Panc1 (cell line): ENCODE results near the gene ZNF385C. TPM values are rescaled to one million over a fixed set of nuclear protein-coding genes. Genes with fewer than 3 reads are reported as not detected.

Source experiments
- ATAC-seq: fragments of 200-7000 bp; cut with Tn5 transposase; 2 replicates; pipeline ENCODE4 v1.9.1; 2020; ENCODE audit warnings: mild to moderate bottlenecking, moderate library complexity
- BruUV-seq: library from RNA; stranded (reverse); fragments of 400-500 nt; replicated peaks from 2 replicates; lab custom pipeline; 2021; lab: Mats Ljungman, UMichigan
- CTCF ChIA-PET: fragments of 300-600 bp; sonication (Branson Sonifier 250); formaldehyde crosslinking; loops from one replicate; lab custom pipeline; 2022; ENCODE audit warnings: antibody characterized with exemption; lab: Charles Lee
- POLR2A ChIA-PET: fragments of 300-600 bp; sonication (Branson Sonifier 250); formaldehyde crosslinking; loops from one replicate; lab custom pipeline; 2022; ENCODE audit warnings: antibody characterized with exemption; lab: Charles Lee
- DNase-seq: peaks from one replicate; pipeline ENCODE4 v3.0.0-alpha.2; 2010; ENCODE audit warnings: low read depth, low spot score
- H3K27ac ChIP-seq: 2 replicates; pipeline ENCODE4 v1.5.1; 2011; ENCODE audit warnings: mild to moderate bottlenecking, low read length, inconsistent platforms
- H3K27me3 ChIP-seq: fragments of 200-500 bp; sonication (Bioruptor generic); 2 replicates; pipeline ENCODE4 v1.6.0; 2014; ENCODE audit warnings: low read length, inconsistent platforms; ENCODE audit not compliant: control insufficient read depth, insufficient read depth
- H3K36me3 ChIP-seq: fragments of 200-500 bp; sonication (Bioruptor generic); 2 replicates; pipeline ENCODE4 v1.5.1; 2014; ENCODE audit warnings: inconsistent platforms, mild to moderate bottlenecking, low read length, moderate library complexity; ENCODE audit not compliant: control insufficient read depth, insufficient read depth
- H3K4me1 ChIP-seq: 2 replicates; pipeline ENCODE4 v1.5.1; 2011; ENCODE audit warnings: inconsistent platforms, mild to moderate bottlenecking, low read length, moderate library complexity; ENCODE audit not compliant: control insufficient read depth, insufficient read depth
- H3K4me3 ChIP-seq, 2 experiments: 2 replicates each; pipeline ENCODE4 v1.5.1; 2011 to 2012; ENCODE audit warnings: low read depth in 2 of 2, low read length in 2 of 2, mild to moderate bottlenecking in 2 of 2, inconsistent platforms in 1 of 2, moderate library complexity in 1 of 2
- H3K9me3 ChIP-seq: fragments of 200-500 bp; sonication (Bioruptor generic); 2 replicates; pipeline ENCODE4 v1.5.1; 2014; ENCODE audit warnings: low read depth, mild to moderate bottlenecking, inconsistent platforms, low read length, moderate library complexity; ENCODE audit not compliant: control insufficient read depth, insufficient read depth
- POLR2AphosphoS5 ChIP-seq: IDR thresholded peaks from 2 replicates; pipeline ENCODE4 v1.6.1; 2012; ENCODE audit warnings: mild to moderate bottlenecking, low read depth, low read length, moderate library complexity
- SIN3A ChIP-seq: IDR thresholded peaks from 2 replicates; pipeline ENCODE4 v1.6.1; 2012; ENCODE audit warnings: low read depth, mild to moderate bottlenecking, low read length, moderate library complexity, borderline replicate concordance; ENCODE audit not compliant: insufficient read depth
- TCF7L2 ChIP-seq: IDR thresholded peaks from 2 replicates; pipeline ENCODE4 v1.6.1; 2011; ENCODE audit warnings: mild to moderate bottlenecking, low read depth, low read length, inconsistent platforms
- in situ Hi-C: cut with HindIII; loops from 2 replicates; pipeline ENCODE4 v1.10.0; 2016; ENCODE audit warnings: low sequenced_read_pairs, low pct_unique_long_range_greater_than_20kb
- intact Hi-C: fragments of 100-400 bp; cut with micrococcal nuclease; formaldehyde crosslinking; loops from one replicate; pipeline ENCODE4 v1.10.0; 2022; ENCODE audit not compliant: unreplicated experiment
- total RNA-seq: library from RNA; stranded (reverse); gene quantifications from one replicate; pipeline ENCODE4 v1.2.1, GENCODE V29; 2021; ENCODE audit not compliant: unreplicated experiment
- TF ChIP-seq, protein P1 (sequence below): fragments of 450-650 bp; IDR thresholded peaks from 2 replicates; pipeline ENCODE4 v1.5.1; 2017; ENCODE audit warnings: mild to moderate bottlenecking
- TF ChIP-seq, protein P2 (sequence below), 2 experiments: IDR thresholded peaks; 2 replicates each; pipeline ENCODE4 v1.6.1; 2011 to 2012; ENCODE audit warnings: low read depth in 2 of 2, control low read depth in 1 of 2, low read length in 1 of 2, mild to moderate bottlenecking in 1 of 2, moderate library complexity in 1 of 2; ENCODE audit not compliant: insufficient read depth in 1 of 2

The ZNF385C gene
- total RNA-seq, 1 experiment from 2014 or later: 0.21 TPM

DNA sequence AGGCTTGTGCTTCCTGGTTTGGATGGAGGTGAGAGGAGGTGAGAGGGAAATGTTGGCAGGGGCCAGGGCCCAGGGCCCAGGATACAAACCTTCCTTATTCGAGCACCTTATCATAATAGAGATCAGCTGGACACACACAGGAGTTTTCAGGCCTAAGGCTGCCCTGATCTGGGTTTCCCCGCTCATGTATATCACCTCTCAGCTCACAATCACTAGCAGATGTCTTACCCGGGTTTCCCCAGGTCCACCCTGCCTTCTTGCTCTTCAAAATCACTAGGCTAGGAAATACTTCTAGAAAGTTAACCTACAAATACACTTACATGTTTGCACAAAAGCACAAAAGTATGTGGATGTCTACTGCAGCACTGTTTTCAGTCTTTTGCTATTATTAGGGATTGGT is 28.6 kb upstream of the ZNF385C start:
- Histone ChIP-seq H3K9me3 (no peaks in the 10 kb centered on the region), H3K27me3 (no peaks in the 10 kb centered on the region), H3K27ac (no peak overlapping the region), H3K36me3 (peaks cover 2% of the 10 kb centered on the region; the same call in 1 of the 2 replicates), H3K4me3 (no peak overlapping the region), H3K4me1 (no peaks in the 10 kb centered on the region)
- TF ChIP-seq, protein P1, sequence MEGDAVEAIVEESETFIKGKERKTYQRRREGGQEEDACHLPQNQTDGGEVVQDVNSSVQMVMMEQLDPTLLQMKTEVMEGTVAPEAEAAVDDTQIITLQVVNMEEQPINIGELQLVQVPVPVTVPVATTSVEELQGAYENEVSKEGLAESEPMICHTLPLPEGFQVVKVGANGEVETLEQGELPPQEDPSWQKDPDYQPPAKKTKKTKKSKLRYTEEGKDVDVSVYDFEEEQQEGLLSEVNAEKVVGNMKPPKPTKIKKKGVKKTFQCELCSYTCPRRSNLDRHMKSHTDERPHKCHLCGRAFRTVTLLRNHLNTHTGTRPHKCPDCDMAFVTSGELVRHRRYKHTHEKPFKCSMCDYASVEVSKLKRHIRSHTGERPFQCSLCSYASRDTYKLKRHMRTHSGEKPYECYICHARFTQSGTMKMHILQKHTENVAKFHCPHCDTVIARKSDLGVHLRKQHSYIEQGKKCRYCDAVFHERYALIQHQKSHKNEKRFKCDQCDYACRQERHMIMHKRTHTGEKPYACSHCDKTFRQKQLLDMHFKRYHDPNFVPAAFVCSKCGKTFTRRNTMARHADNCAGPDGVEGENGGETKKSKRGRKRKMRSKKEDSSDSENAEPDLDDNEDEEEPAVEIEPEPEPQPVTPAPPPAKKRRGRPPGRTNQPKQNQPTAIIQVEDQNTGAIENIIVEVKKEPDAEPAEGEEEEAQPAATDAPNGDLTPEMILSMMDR: no peak
- TF ChIP-seq, protein P2, sequence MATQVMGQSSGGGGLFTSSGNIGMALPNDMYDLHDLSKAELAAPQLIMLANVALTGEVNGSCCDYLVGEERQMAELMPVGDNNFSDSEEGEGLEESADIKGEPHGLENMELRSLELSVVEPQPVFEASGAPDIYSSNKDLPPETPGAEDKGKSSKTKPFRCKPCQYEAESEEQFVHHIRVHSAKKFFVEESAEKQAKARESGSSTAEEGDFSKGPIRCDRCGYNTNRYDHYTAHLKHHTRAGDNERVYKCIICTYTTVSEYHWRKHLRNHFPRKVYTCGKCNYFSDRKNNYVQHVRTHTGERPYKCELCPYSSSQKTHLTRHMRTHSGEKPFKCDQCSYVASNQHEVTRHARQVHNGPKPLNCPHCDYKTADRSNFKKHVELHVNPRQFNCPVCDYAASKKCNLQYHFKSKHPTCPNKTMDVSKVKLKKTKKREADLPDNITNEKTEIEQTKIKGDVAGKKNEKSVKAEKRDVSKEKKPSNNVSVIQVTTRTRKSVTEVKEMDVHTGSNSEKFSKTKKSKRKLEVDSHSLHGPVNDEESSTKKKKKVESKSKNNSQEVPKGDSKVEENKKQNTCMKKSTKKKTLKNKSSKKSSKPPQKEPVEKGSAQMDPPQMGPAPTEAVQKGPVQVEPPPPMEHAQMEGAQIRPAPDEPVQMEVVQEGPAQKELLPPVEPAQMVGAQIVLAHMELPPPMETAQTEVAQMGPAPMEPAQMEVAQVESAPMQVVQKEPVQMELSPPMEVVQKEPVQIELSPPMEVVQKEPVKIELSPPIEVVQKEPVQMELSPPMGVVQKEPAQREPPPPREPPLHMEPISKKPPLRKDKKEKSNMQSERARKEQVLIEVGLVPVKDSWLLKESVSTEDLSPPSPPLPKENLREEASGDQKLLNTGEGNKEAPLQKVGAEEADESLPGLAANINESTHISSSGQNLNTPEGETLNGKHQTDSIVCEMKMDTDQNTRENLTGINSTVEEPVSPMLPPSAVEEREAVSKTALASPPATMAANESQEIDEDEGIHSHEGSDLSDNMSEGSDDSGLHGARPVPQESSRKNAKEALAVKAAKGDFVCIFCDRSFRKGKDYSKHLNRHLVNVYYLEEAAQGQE (IDR thresholded peaks at IDR 0.05; ENCODE audit: insufficient read depth in 1 of 2, low read depth in 2 of 2, low read length in 1 of 2): no peak
- no peak for TF ChIP-seq SIN3A
- TF ChIP-seq TCF7L2: no peak
- no peak for TF ChIP-seq POLR2AphosphoS5
- POLR2A ChIA-PET: no interaction called here
- in situ Hi-C loops: no loop called here
- no peak for ATAC-seq
- CTCF ChIA-PET: no interaction called here
- BruUV-seq: no TSS peak
- no peak for DNase-seq
- intact Hi-C loops: no loop called here

DNA sequence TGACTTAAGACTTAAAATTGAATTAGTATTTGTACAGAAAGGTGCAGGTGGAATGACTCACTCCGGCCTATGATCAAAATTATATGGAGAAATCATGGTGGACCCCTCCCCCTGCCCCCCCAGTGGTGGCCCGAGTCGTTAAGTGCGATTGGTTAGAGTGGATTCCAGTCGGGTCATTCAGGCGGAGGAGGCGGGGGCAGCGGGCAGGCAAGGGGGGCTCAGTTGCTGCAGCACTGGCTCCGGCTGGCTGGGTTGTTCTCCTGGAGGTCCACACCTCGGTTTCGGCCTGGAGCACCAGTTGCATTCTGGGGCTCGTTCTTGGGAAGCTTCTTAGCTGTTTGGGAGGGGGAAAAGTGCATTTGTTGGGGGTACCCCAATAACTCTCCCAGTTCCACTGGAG is 27.3 kb upstream of the ZNF385C start:
- no peaks in the 10 kb centered on the region for H3K9me3 ChIP-seq
- intact Hi-C loops: no loop called here
- in situ Hi-C loops: no loop called here
- H3K36me3 ChIP-seq: 0 out of 2 replicates have a peak, but pooled peaks cover 2% of the 10 kb centered on the region
- no peak for ATAC-seq
- H3K4me3 ChIP-seq: no peak overlapping the region
- CTCF ChIA-PET: no interaction called here
- DNase-seq: no peak
- H3K4me1 ChIP-seq: no peaks in the 10 kb centered on the region
- POLR2A ChIA-PET: no interaction called here
- H3K27me3 ChIP-seq: no peaks in the 10 kb centered on the region
- no peak overlapping the region for H3K27ac ChIP-seq
- TF ChIP-seq, protein P1: no peak
- no peak for TF ChIP-seq TCF7L2
- no TSS peak for BruUV-seq
